GM12878 (cell line): ENCODE results near the gene TRMT1. TPM values are rescaled to one million over a fixed set of nuclear protein-coding genes. Genes with fewer than 3 reads are reported as not detected.

Experiments used
- ATAC-seq: fragments of 200-7000 bp; cut with Tn5 transposase; 3 replicates; pipeline ENCODE4 v1.9.1; 2020; ENCODE audit warnings: mild to moderate bottlenecking, moderate library complexity
- BruUV-seq: library from RNA; stranded (reverse); fragments of 400-500 nt; replicated peaks from 2 replicates; lab custom pipeline; 2021; lab: Mats Ljungman, UMichigan
- CTCF ChIA-PET: fragments of 300-600 bp; sonication (Branson Sonifier 250); formaldehyde crosslinking; extraction: SDS; loops from one replicate; lab custom pipeline; 2021; ENCODE audit warnings: inconsistent platforms; lab: Yijun Ruan, JAX
- POLR2A ChIA-PET: fragments of 350-600 bp; formaldehyde crosslinking; extraction: SDS; loops from one replicate; lab custom pipeline; 2021; ENCODE audit warnings: inconsistent platforms; lab: Charles Lee
- RAD21 ChIA-PET: fragments of 300-600 bp; sonication (Branson Sonifier 250); formaldehyde crosslinking; loops from one replicate; lab custom pipeline; 2023; ENCODE audit warnings: antibody characterized with exemption; ENCODE audit not compliant: unreplicated experiment; lab: Charles Lee
- SMC1A ChIA-PET: fragments of 300-600 bp; sonication (Branson Sonifier 250); formaldehyde crosslinking; loops from one replicate; lab custom pipeline; 2023; ENCODE audit not compliant: unreplicated experiment, uncharacterized antibody; lab: Charles Lee
- DNase-seq: peaks from one replicate; pipeline ENCODE4 v3.0.0-alpha.2; 2011; ENCODE audit warnings: low read depth, low spot score
- FAIRE-seq: peaks from 3 replicates; lab custom pipeline; 2011; peaks lifted over from hg19 to GRCh38; lab: Jason Lieb, UNC
- H2AFZ ChIP-seq: 2 replicates; pipeline ENCODE4 v1.6.0; 2011; ENCODE audit warnings: low read depth, low read length, control low read depth; ENCODE audit not compliant: control insufficient read depth
- H3K27ac ChIP-seq: 2 replicates; pipeline ENCODE4 v1.5.1; 2011; ENCODE audit warnings: control low read depth; ENCODE audit not compliant: control insufficient read depth, insufficient read depth
- H3K27me3 ChIP-seq, 2 experiments: replicated peaks in 1 of 2; 2 replicates each; pipeline versions ENCODE4 v1.6.0 to v1.6.1; 2011; ENCODE audit warnings: low read length in 1 of 2; ENCODE audit not compliant: control insufficient read depth in 2 of 2, insufficient read depth in 2 of 2
- H3K36me3 ChIP-seq, 2 experiments: 2 replicates each; pipeline ENCODE4 v1.5.1; 2011; ENCODE audit warnings: low read length in 1 of 2; ENCODE audit not compliant: control insufficient read depth in 2 of 2, insufficient read depth in 2 of 2
- H3K4me1 ChIP-seq: 2 replicates; pipeline ENCODE4 v1.6.1; 2011; ENCODE audit warnings: mild to moderate bottlenecking, low read length, moderate library complexity, mixed read lengths; ENCODE audit not compliant: control insufficient read depth, insufficient read depth
- H3K4me2 ChIP-seq: 2 replicates; pipeline ENCODE4 v1.6.0; 2011; ENCODE audit warnings: control low read depth; ENCODE audit not compliant: control insufficient read depth, insufficient read depth
- H3K4me3 ChIP-seq: fragments of 200-600 bp; sonication (generic); 2 replicates; pipeline ENCODE4 v1.5.1; 2016
- H3K79me2 ChIP-seq: 2 replicates; pipeline ENCODE4 v1.6.0; 2011; ENCODE audit warnings: low read length; ENCODE audit not compliant: control insufficient read depth, insufficient read depth
- H3K9ac ChIP-seq: 2 replicates; pipeline ENCODE4 v1.8.0; 2011; ENCODE audit warnings: low read length, control low read depth, mixed read lengths; ENCODE audit not compliant: control insufficient read depth, insufficient read depth
- H3K9me3 ChIP-seq: replicated peaks from 3 replicates; pipeline ENCODE4 v1.5.1; 2011; ENCODE audit warnings: mild to moderate bottlenecking, low read length; ENCODE audit not compliant: control insufficient read depth, insufficient read depth
- H4K20me1 ChIP-seq: 2 replicates; pipeline ENCODE4 v1.6.0; 2011; ENCODE audit not compliant: control insufficient read depth, insufficient read depth
- ASH2L ChIP-seq: fragments of 300-600, 200-600 bp; sonication (generic); IDR thresholded peaks from 2 replicates; pipeline ENCODE4 v1.6.1; 2017; ENCODE audit warnings: low read depth, mild to moderate bottlenecking, borderline replicate concordance
- ESRRA ChIP-seq: IDR thresholded peaks from 2 replicates; pipeline ENCODE4 v1.6.1; 2012; ENCODE audit warnings: mild to moderate bottlenecking, low read length, improper control_type of control experiment
- MEF2B ChIP-seq: fragments of 450-650 bp; IDR thresholded peaks from 2 replicates; pipeline ENCODE4 v1.6.1; 2018; ENCODE audit warnings: mild to moderate bottlenecking, moderate library complexity; ENCODE audit not compliant: partially characterized antibody, poor library complexity, severe bottlenecking
- MYC ChIP-seq: IDR thresholded peaks from 2 replicates; pipeline ENCODE4 v1.6.1; 2011; ENCODE audit warnings: mild to moderate bottlenecking, low read length, moderate library complexity, inconsistent platforms; ENCODE audit not compliant: insufficient read depth, insufficient replicate concordance, insufficient read length, severe bottlenecking
- NFIC ChIP-seq: IDR thresholded peaks from 2 replicates; pipeline ENCODE4 v1.6.1; 2012; ENCODE audit warnings: low read depth, mild to moderate bottlenecking, inconsistent platforms, low read length, moderate library complexity
- RB1 ChIP-seq: fragments of 450-650 bp; formaldehyde crosslinking; IDR thresholded peaks from 2 replicates; pipeline ENCODE4 v1.6.1; 2017; ENCODE audit warnings: mild to moderate bottlenecking, borderline replicate concordance
- SMAD5 ChIP-seq: IDR thresholded peaks from 2 replicates; pipeline ENCODE4 v1.6.1; 2016; ENCODE audit warnings: antibody characterized with exemption, low read depth
- SP1 ChIP-seq: IDR thresholded peaks from one replicate; pipeline ENCODE4 v1.6.1; 2011; ENCODE audit warnings: low read depth, low read length
- STAT3 ChIP-seq: IDR thresholded peaks from 2 replicates; pipeline ENCODE4 v1.6.1; 2011; ENCODE audit warnings: low read depth, low read length, improper control_type of control experiment
- TCF7 ChIP-seq: IDR thresholded peaks from 2 replicates; pipeline ENCODE4 v1.6.1; 2014; ENCODE audit warnings: antibody characterized with exemption, borderline replicate concordance
- ZNF207 ChIP-seq: fragments of 450-650 bp; IDR thresholded peaks from 2 replicates; pipeline ENCODE4 v1.6.1; 2014; ENCODE audit warnings: antibody characterized with exemption, mild to moderate bottlenecking, borderline replicate concordance
- ZNF24 ChIP-seq: fragments of 450-650 bp; IDR thresholded peaks from 2 replicates; pipeline ENCODE4 v1.6.1; 2017; ENCODE audit warnings: antibody characterized with exemption, mild to moderate bottlenecking
- WGBS: methylation state at CpG from one replicate; pipeline ENCODE4 v1.1.6; 2016; ENCODE audit warnings: low lambda C conversion rate; ENCODE audit not compliant: insufficient replicate concordance, insufficient coverage; ENCODE audit errors: missing lambda C conversion rate; 5-methylcytosine and 5-hydroxymethylcytosine counted together
- in situ Hi-C: fragments of 300-500 bp; cut with MboI; formaldehyde crosslinking; loops from 9 replicates; pipeline ENCODE4 v1.14.3; 2018; ENCODE audit warnings: mixed read lengths
- intact Hi-C: fragments of 100-400 bp; cut with micrococcal nuclease; formaldehyde crosslinking; loops from one replicate; pipeline ENCODE4 v1.14.2; 2022; ENCODE audit not compliant: unreplicated experiment
- polyA plus RNA-seq, 11 experiments: library from polyadenylated mRNA; depleted of rRNA in 4 of 11; unstranded in 6 of 11; stranded (reverse) in 5 of 11; fragments of >200 nt; fragmentation: Nextera tagmentation in 4 of 11; fragmentation: Illumina TruSeq in 1 of 11; extraction: Ambion mirVana in 4 of 11; extraction: Trizol in 1 of 11; gene quantifications; 1 replicate in 1 of 11; 2 replicates in 10 of 11; pipeline versions ENCODE4 v1.2.1 to v1.2.3, GENCODE V29; 2011 to 2016; ENCODE audit warnings: inconsistent platforms in 2 of 11, missing spikeins in 2 of 11, low read depth in 1 of 11
- total RNA-seq, 4 experiments: library from RNA; depleted of rRNA in 3 of 4; stranded (reverse); fragments of >200 nt in 3 of 4; fragmentation: Illumina TruSeq in 1 of 4; extraction: Trizol in 1 of 4; gene quantifications; 2 replicates each; pipeline versions ENCODE4 v1.2.1 to v1.2.3, GENCODE V29; 2013 to 2021
- TF ChIP-seq, protein P1 (sequence below): fragments of 450-650 bp; formaldehyde crosslinking; IDR thresholded peaks from 2 replicates; pipeline ENCODE4 v1.4.0; 2020; ENCODE audit warnings: mild to moderate bottlenecking, moderate library complexity

TRMT1 gene
- total and polyA plus RNA-seq, 10 of the 15 experiments (the other 5 are each of a cell fraction or from before 2014, with no cell fraction given) = 3.4 to 68.8 (median 34.8) TPM

DNA sequence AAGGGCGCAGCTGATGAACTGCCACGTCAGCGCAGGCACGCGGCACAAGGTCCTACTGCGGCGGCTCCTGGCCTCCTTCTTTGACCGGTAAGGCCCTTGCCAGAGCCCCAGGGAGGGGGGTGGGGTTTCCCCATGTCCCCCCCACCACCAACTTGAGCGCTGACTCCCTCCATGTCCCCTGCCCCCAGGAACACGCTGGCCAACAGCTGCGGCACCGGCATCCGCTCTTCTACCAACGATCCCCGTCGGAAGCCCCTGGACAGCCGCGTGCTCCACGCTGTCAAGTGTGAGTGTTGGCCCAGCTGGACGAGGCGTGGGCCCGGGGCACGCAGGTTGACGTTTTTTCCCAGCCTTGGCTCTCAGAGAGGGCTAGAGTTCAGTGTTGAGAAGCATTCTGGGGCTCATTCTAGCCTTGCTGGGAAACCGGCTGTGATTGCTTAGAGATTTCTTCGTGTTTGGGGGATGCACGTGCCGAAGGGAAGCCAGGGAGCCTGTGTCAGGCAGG is 20.8 kb upstream of the TRMT1 start:
- POLR2A ChIA-PET = no interaction called here
- SMC1A ChIA-PET = no interaction called here
- no peak for DNase-seq
- no peak overlapping the region for H2AFZ ChIP-seq
- no peak overlapping the region for H3K4me2 ChIP-seq
- H4K20me1 ChIP-seq = no peaks in the 10 kb centered on the region; the same call in 1 of the 2 replicates
- no peaks in the 10 kb centered on the region for H3K4me1 ChIP-seq
- no peak overlapping the region for H3K4me3 ChIP-seq
- no peak for FAIRE-seq
- H3K9ac ChIP-seq = no peak overlapping the region
- TF ChIP-seq NFIC (no peak), MYC (no peak), MEF2B (no peak), ZNF207 (no peak), SP1 (no peak), STAT3 (no peak), TCF7 (no peak), SMAD5 (no peak), ESRRA (no peak), ASH2L (no peak), ZNF24 (no peak), RB1 (no peak)
- TF ChIP-seq, protein P1, sequence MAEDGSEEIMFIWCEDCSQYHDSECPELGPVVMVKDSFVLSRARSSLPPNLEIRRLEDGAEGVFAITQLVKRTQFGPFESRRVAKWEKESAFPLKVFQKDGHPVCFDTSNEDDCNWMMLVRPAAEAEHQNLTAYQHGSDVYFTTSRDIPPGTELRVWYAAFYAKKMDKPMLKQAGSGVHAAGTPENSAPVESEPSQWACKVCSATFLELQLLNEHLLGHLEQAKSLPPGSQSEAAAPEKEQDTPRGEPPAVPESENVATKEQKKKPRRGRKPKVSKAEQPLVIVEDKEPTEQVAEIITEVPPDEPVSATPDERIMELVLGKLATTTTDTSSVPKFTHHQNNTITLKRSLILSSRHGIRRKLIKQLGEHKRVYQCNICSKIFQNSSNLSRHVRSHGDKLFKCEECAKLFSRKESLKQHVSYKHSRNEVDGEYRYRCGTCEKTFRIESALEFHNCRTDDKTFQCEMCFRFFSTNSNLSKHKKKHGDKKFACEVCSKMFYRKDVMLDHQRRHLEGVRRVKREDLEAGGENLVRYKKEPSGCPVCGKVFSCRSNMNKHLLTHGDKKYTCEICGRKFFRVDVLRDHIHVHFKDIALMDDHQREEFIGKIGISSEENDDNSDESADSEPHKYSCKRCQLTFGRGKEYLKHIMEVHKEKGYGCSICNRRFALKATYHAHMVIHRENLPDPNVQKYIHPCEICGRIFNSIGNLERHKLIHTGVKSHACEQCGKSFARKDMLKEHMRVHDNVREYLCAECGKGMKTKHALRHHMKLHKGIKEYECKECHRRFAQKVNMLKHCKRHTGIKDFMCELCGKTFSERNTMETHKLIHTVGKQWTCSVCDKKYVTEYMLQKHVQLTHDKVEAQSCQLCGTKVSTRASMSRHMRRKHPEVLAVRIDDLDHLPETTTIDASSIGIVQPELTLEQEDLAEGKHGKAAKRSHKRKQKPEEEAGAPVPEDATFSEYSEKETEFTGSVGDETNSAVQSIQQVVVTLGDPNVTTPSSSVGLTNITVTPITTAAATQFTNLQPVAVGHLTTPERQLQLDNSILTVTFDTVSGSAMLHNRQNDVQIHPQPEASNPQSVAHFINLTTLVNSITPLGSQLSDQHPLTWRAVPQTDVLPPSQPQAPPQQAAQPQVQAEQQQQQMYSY = no peak
- 95% methylated on average over 28 of the region's 28 CpGs for WGBS
- no peak overlapping the region for H3K27ac ChIP-seq
- no TSS peak for BruUV-seq
- H3K9me3 ChIP-seq = no peaks in the 10 kb centered on the region
- intact Hi-C loops (no loop called here), in situ Hi-C loops (no loop called here)
- no peak for ATAC-seq
- no peaks in the 10 kb centered on the region for H3K27me3 ChIP-seq
- CTCF ChIA-PET = no interaction called here
- RAD21 ChIA-PET = no interaction called here
- peaks cover 11 to 32% of the 10 kb centered on the region in 2 experiments for H3K36me3 ChIP-seq
- H3K79me2 ChIP-seq = no peaks in the 10 kb centered on the region; the same call in 1 of the 2 replicates
